ENCODE measurements around the gene NSDHL.
"Not testable (repeated sequence)": the region's sequence is repeated elsewhere in the genome, so short reads cannot be mapped to it uniquely, and the experiment has no call there.

The NSDHL gene

GRCh38 chrX:152823657-152824056 lies 7.2 kb upstream of the NSDHL start:
- TF ChIP-seq CTCF (conservative IDR thresholded peaks at IDR 0.05; ENCODE audit: low read depth): no peak
- CTCF ChIA-PET: no interaction called here

DNA sequence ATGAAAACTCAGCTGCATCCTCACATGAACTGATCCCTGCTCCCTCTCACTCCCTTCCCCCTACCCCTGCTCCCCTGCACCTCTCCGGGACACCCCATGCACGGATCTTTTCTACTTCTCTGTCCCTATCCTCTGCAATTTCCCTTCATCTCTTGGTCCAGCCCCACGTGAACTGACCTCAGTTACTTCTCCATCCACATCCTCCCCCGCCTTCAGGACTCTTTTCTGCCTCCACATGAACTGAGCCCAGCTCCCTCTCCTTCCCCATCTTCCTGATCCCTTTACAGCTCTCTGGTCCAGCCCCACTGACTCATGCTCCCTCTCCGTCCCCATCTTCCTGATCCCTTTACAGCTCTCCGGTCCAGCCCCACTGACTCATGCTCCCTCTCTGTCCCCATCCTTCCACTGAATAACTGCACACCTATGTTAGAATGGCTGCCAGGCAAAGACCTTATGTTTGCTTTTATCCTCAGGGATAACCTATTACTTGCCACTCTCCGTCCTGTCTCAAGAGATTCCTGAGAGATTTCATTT lies 6.0 kb upstream of the NSDHL start:
- no peak overlapping the region for H3K27ac ChIP-seq
- POLR2A ChIA-PET (ENCODE audit: low non-redundant PET): no interaction called here
- no peak for DNase-seq (ENCODE audit: low spot score)
- CTCF ChIA-PET: no interaction called here
- TF ChIP-seq CTCF (conservative IDR thresholded peaks at IDR 0.05; ENCODE audit: low read depth): no peak

More at GRCh38 chrX:152823657-152824056, 7.2 kb upstream of the NSDHL start:
- no peak overlapping the region for H3K27ac ChIP-seq
- DNase-seq (ENCODE audit: low spot score): no peak
- POLR2A ChIA-PET (ENCODE audit: low non-redundant PET): no interaction called here

- POLR2A ChIA-PET (ENCODE audit: low non-redundant PET): no interaction called here
- H3K27ac ChIP-seq: peak overlapping the region; percentile 64
- DNase-seq (ENCODE audit: low spot score): no peak
- CTCF ChIA-PET: no interaction called here
- no peak for TF ChIP-seq CTCF (conservative IDR thresholded peaks at IDR 0.05; ENCODE audit: low read depth)
Measured at GRCh38 chrX:152831391-152831790, 528 bp downstream of the NSDHL start.

GRCh38 chrX:152832520-152832919 lies 1.7 kb downstream of the NSDHL start:
- no peak for DNase-seq (ENCODE audit: low spot score)
- ChIA-PET CTCF (no interaction called here), POLR2A (ENCODE audit: low non-redundant PET) (no interaction called here)
- no peak for TF ChIP-seq CTCF (conservative IDR thresholded peaks at IDR 0.05; ENCODE audit: low read depth)
- no peak overlapping the region for H3K27ac ChIP-seq

GRCh38 chrX:152833378-152833777 lies 2.5 kb downstream of the NSDHL start:
- TF ChIP-seq CTCF (conservative IDR thresholded peaks at IDR 0.05; ENCODE audit: low read depth): no peak
- H3K27ac ChIP-seq: no peak overlapping the region
- POLR2A ChIA-PET (ENCODE audit: low non-redundant PET): no interaction called here
- DNase-seq (ENCODE audit: low spot score): no peak
- CTCF ChIA-PET: no interaction called here

- H3K27ac ChIP-seq; DNase-seq (ENCODE audit: low spot score); POLR2A ChIA-PET (ENCODE audit: low non-redundant PET); CTCF ChIA-PET: not testable (repeated sequence)
Measured at GRCh38 chrX:152835470-152835869, 4.6 kb downstream of the NSDHL start.

DNA sequence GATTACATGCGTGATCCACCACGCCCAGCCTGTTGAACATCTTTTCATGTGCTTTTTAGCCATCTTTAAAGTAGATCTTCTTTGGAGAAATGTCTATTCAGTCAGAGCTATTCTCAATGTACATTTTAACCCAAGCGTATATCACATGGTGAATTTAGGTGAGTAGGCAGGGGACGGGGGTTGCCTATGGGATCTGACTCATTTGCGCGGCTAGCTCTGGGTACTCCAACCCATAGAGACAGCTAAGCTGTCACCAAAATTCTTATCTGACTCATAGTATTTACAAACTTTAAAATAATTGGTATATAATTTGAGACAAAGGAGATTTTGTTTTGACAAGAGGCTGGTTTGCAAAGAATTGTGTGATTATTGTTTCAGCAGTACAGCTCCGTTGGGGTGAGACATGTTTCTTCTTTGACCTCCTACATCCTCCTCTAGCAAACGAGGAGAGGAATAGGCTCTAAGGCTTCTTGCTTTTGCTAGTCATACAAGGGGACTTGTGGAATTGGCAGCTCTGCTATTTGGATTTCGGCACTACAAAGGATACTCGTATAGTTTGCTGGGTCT lies 12.0 kb downstream of the NSDHL start:
- no peak for DNase-seq (ENCODE audit: low spot score)
- ChIA-PET POLR2A (ENCODE audit: low non-redundant PET) (no interaction called here), CTCF (no interaction called here)
- no peak overlapping the region for H3K27ac ChIP-seq
- no peak for TF ChIP-seq CTCF (conservative IDR thresholded peaks at IDR 0.05; ENCODE audit: low read depth)

Measured in RWPE1 (cell line).